Adipose tissue (tissue), 3 donors: ENCODE data around the gene GOPC. TPM values are rescaled to one million over a fixed set of nuclear protein-coding genes. Genes with fewer than 3 reads are reported as not detected.

Experiments used
- H3K27ac ChIP-seq: one replicate; pipeline ENCODE4 v1.5.1; 2013; ENCODE audit warnings: low read depth, low read length
- WGBS, 3 donors: extraction: QIAGEN DNeasy Blood & Tissue Kit; methylation state at CpG; one replicate each; pipeline ENCODE4 v1.1.7; 2013; 5-methylcytosine and 5-hydroxymethylcytosine counted together
- polyA plus RNA-seq, 3 donors: library from polyadenylated mRNA; stranded (reverse); fragments of 200-250 nt; gene quantifications; one replicate each; pipeline ENCODE4 v1.2.3, GENCODE V29; 2013
- donor health status: healthy with polysubstance abuse.
- donor health status: Bipolar disorder and iron deficiency.
- donor health status: healthy.

Gene GOPC
- polyA plus RNA-seq, 3 donors = 6.3 to 16.6 (median 8.8) TPM

DNA sequence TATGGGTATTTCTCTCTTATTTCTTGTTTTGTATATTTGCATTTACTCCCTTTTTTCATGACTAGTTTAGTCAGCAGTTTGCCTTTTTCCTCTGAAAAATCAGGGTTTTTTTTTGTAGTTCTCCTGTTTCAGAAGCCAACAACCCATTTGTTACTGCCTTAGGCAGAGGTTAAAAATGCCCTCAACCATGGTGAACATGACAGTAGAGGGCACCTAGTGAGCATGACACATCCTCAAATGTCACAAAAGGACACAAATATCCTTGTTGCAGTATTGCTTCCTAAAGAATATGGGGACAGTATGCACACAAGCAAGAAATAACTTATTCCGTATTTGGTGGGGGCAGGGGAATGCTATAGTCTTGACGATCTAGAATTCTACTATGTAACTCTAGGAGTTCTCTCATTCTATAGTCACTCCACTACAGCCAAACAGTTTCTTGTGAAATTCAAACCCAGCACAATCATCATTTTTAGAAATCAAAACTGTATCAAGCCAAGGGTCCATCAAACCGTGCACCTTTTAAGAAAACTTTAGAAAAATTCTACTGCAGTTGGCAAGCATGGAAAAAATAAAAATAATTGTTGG lies 47.0 kb downstream of the GOPC start:
- 32 to 37% (median 34%) methylated on average over 3 of the region's 3 CpGs for WGBS, 3 donors
- no peak overlapping the region for H3K27ac ChIP-seq

- WGBS, 3 donors = 47 to 64% (median 49%) methylated on average over 3 of the region's 3 CpGs
- no peak overlapping the region for H3K27ac ChIP-seq
These were observed 49.2 kb downstream of the GOPC start for GRCh38 chr6:117553142-117553541.

DNA sequence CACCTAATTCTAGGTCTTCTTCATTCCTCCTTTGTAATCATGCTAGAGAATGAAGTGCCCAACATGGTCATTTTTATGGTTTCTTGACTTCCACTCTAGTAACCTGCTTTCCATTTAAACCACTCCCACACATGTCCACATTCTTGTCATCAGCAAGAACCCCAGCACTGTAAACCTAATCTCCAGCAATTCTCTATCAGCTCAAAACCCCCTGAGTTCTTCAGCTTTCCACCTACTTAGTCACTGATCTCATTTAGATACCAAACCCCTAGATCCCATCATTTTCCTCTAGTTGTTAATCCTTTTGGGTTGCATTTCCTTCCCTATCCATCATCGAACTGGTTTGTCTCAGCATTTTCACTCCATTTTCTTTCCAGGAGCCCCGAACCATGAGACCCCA lies 49.7 kb downstream of the GOPC start:
- H3K27ac ChIP-seq = no peak overlapping the region
- 75 to 91% (median 83%) methylated on average over 2 of the region's 2 CpGs for WGBS, 3 donors

GRCh38 chr6:117550618-117551242 lies 51.6 kb downstream of the GOPC start:
- no peak overlapping the region for H3K27ac ChIP-seq
- 70 to 79% (median 77%) methylated on average over 2 of the region's 2 CpGs for WGBS, 3 donors

DNA sequence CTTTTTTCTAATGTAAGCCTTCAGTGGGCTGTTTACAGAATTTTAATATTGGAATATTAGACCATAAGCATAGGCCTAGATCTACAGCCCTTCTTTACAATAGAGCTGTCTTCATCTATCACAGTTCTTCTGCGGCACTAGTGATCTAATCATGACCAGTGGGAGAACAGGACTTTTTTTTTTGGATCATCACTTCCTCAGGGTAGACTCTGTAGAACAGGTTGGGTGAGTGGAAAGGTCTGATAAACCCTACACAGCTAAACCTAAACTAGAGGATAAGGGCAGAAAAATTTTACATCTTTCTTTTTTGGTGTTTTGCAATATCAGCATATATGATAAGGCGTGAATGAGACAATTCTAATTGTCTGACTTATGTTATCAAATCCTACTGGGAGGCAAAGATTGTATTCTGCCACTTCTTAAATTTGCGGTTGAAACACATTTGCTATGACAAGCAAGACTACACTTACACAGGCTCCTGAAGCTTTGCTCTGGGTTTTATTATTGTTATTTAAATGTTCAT lies 52.2 kb downstream of the GOPC start:
- WGBS, 3 donors = 92 to 96% (median 95%) methylated on average over 3 of the region's 3 CpGs
- no peak overlapping the region for H3K27ac ChIP-seq

DNA sequence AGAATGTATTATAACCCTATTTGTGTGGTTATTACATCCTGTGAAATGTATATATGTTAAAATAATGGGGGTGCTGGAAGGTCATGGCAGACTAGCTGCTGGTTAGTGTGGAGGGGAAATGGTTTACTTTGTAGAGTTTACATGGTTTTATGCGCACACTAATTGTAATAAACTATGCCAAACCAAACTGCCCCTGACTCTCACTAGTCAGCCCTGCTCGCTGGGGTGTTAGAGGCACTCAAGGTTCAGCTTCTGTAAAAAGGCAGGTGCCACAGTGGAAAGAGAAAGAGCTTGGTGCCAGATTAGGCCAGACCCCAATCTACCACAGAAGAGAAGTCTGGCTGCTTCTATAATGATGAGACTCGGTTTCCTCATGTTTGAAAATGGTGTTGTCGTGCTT lies 52.7 kb downstream of the GOPC start:
- H3K27ac ChIP-seq = no peak overlapping the region
- WGBS, 3 donors = 91 to 92% (median 92%) methylated on average over 4 of the region's 4 CpGs

DNA sequence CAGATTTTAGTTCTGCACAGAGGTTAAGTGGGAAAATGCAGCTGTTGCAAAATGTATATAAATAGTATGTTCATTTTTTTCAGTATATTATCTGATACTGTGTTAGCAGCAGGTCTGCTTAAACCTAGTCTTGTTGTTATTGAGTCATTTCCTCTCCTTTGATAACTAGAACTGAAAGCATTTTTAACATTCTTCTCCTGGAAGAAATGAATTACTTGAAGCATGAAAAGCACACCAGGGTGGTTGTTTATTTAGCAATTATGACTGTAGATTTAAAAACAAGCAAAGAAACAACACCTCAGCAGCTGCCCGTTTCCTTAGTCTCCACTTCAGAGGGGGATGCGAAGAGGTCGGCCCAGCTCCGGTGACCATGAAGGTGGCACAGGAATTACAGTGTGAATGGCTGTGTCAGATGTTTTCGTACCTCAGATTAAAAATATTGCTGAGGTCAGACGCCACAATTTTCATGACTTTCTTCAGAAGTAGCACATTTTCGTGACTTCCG lies 53.5 kb downstream of the GOPC start:
- WGBS, 3 donors = 84 to 89% (median 86%) methylated on average over 8 of the region's 8 CpGs
- no peak overlapping the region for H3K27ac ChIP-seq

DNA sequence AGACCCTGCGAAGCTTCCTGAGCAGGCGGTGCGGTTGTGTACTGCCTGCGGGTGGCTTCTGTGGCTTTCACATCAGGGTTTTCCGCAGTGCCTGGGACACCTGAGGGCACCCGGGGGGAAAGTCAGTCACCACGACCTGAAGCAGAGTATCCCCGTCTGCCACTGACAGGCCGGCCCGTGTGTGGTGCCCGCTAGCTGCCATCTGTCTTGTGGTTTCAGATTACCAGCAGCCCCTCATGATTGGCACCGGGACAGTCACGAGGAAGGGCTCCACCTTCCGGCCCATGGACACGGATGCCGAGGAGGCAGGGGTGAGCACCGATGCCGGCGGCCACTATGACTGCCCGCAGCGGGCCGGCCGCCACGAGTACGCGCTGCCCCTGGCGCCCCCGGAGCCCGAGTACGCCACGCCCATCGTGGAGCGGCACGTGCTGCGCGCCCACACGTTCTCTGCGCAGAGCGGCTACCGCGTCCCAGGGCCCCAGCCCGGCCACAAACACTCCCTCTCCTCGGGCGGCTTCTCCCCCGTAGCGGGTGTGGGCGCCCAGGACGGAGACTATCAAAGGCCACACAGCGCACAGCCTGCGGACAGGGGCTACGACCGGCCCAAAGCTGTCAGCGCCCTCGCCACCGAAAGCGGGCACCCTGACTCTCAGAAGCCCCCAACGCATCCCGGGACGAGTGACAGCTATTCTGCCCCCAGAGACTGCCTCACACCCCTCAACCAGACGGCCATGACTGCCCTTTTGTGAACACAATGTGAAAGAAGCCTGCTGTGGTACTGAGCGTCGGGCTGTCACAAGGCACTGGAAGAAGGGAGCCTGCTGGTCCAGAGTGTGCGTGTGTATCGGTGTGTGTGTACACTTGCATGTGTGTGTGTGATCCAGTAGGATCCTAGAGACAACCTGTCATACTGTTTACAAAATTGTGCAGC lies 54.4 kb downstream of the GOPC start:
- 33 to 42% (median 33%) methylated on average over 63 to 64 of the region's 64 CpGs for WGBS, 3 donors
- H3K27ac ChIP-seq = no peak overlapping the region

DNA sequence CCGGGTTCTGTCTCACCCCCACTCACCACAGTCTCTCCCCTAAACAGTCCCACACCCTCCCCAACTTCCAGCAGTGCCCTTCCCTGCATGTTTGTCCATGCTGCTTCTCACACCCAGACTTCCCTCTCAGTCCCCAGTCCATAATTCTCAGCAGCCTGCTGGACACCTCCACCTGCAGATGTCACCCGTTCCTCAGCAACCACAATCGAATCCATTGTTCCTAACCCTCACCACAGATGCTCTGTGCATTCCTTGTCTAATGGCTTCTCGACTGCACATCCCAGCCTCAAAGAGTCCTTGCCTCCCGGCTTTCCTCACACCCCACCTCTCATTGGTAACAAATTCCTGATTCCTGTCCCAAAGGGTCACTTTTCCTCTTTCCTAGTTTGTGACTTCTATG lies 55.6 kb downstream of the GOPC start:
- no peak overlapping the region for H3K27ac ChIP-seq
- WGBS, 3 donors = 86 to 90% (median 86%) methylated on average over 5 of the region's 5 CpGs

DNA sequence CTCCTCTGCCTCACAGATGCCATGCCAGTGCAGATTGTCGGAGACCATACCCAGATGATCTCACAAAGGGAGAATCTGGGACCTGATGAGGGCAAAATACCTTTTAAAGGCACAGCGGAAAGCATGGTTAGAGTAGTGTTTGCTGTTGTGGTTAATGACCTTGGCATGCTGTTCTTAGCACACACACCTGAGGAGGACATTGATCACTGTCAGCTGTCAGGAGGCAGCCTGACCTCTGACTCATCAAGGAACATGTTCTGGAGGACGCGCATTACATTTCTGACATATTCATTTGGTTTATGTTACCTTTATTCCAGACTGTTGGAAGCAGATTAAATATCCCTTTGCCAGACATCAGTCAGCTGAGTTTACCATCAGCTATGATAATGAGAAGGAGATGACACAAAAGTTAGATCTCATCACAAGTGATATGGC lies 57.1 kb downstream of the GOPC start:
- WGBS, 3 donors = 70 to 91% (median 90%) methylated on average over 4 of the region's 4 CpGs
- no peak overlapping the region for H3K27ac ChIP-seq

DNA sequence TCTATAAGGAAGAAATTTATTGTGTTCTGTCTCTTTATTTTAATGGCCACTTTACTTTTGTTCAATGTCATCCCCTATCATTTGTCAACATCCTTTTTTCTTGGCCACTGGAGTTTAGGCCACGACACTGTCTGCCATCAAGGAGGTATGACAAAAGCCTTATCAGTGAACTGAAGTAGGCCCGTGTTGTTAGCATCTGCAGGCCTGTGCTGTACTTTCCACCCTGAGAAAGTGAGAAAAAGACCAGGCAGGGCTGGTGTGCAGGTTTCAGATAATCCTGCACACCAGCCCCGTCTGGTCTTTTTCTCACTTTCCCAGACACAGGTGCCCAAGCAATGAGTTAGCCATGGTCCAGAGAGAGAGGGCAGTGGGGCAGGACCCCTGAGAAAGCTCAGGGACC lies 57.6 kb downstream of the GOPC start:
- 46 to 81% (median 75%) methylated on average over 3 of the region's 3 CpGs for WGBS, 3 donors
- no peak overlapping the region for H3K27ac ChIP-seq

GRCh38 chr6:117542493-117542892 lies 59.8 kb downstream of the GOPC start:
- WGBS, 3 donors = 74 to 96% (median 84%) methylated on average over 3 of the region's 3 CpGs
- H3K27ac ChIP-seq = no peak overlapping the region

GRCh38 chr6:117540670-117541069 lies 61.6 kb downstream of the GOPC start:
- 91 to 96% (median 93%) methylated on average over 8 of the region's 8 CpGs for WGBS, 3 donors
- H3K27ac ChIP-seq = no peak overlapping the region

DNA sequence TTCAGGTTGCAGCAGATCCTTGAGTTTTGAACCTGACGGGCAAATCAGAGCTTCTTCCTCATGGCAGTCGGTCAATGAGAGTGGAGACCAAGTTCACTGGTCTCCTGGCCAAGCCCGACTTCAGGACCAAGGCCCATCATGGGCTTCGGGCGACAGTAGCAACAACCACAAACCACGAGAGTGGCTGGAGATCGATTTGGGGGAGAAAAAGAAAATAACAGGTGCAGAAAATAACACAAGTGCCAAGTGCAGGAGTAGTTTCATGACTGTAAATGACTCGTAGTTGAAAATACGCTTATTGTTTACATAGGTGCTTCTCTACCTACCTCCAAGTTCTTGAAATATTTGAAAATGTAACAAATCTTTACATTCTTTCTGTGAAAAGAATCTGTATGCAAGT lies 63.7 kb downstream of the GOPC start:
- WGBS, 3 donors = 82 to 89% (median 85%) methylated on average over 9 of the region's 9 CpGs
- H3K27ac ChIP-seq = no peak overlapping the region

DNA sequence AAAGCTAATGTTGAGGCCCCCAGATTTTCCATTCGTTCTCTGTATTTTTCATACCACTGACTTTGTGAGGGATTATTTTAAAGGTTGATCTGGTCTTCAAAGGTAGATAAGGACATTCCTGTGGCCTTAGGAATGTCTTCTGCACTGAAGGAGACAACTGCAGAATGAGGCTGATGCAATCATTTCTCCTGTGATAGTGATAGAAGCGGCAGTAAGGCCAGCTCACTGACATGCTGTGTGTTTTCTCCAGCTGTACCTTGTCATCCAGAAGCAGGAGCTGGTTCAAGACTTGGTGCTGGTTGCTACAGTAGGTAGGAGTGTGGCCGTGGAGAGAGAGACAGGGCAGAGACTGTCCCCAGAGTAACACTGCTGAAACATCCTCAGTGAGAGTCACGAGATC lies 66.0 kb downstream of the GOPC start:
- H3K27ac ChIP-seq = no peak overlapping the region
- 84 to 93% (median 92%) methylated on average over 4 of the region's 4 CpGs for WGBS, 3 donors

- no peak overlapping the region for H3K27ac ChIP-seq
These were observed 67.3 kb downstream of the GOPC start for GRCh38 chr6:117534974-117535373.

GRCh38 chr6:117533775-117534174 lies 68.5 kb downstream of the GOPC start:
- 83 to 91% (median 85%) methylated on average over 4 of the region's 4 CpGs for WGBS, 3 donors
- no peak overlapping the region for H3K27ac ChIP-seq

More at GRCh38 chr6:117534974-117535373, 67.3 kb downstream of the GOPC start:
- WGBS, 3 donors = 52 to 77% (median 64%) methylated on average over 3 of the region's 3 CpGs

GRCh38 chr6:117531809-117532725 lies 70.2 kb downstream of the GOPC start:
- no peak overlapping the region for H3K27ac ChIP-seq
- WGBS, 3 donors = 86 to 95% (median 94%) methylated on average over 5 of the region's 5 CpGs
